Right kidney (tissue), 9 donors: ENCODE measurements around the gene ARID5B.
"Not testable (repeated sequence)": the region's sequence is repeated elsewhere in the genome, so short reads cannot be mapped to it uniquely, and the experiment has no call there.

Experiments
- DNase-seq: peaks from one replicate; pipeline ENCODE4 v3.0.0-alpha.2; 2016
- long read RNA-seq, 8 donors: transcript quantifications; one replicate each; lab custom pipeline, GENCODE V29; 2026

Gene ARID5B
- long read RNA-seq, donor 1, full-length matches to known transcripts = 3 of 35 reads
- long read RNA-seq, donor 1, partial matches to known transcripts = 32 of 35 reads
- long read RNA-seq, donor 1, other reads (novel, unspliced or antisense) = 0 of 35 reads
- long read RNA-seq, donor 2, full-length matches to known transcripts = 3 of 28 reads
- long read RNA-seq, donor 2, partial matches to known transcripts = 25 of 28 reads
- long read RNA-seq, donor 2, other reads (novel, unspliced or antisense) = 0 of 28 reads
- long read RNA-seq, donor 3, partial matches to known transcripts = 0 of 2 reads
- long read RNA-seq, donor 3, other reads (novel, unspliced or antisense) = 0 of 2 reads
- long read RNA-seq, donor 4, partial matches to known transcripts = 37 of 40 reads
- long read RNA-seq, donor 4, other reads (novel, unspliced or antisense) = 0 of 40 reads
- long read RNA-seq, donor 5, transcript ARID5B-202 (7 exons, 3,141 nt) = major isoform, 6 of 36 reads
- long read RNA-seq, donor 5, partial matches to known transcripts = 30 of 36 reads
- long read RNA-seq, donor 5, other reads (novel, unspliced or antisense) = 0 of 36 reads
- long read RNA-seq, donor 6, transcript ARID5B-202 (7 exons, 3,141 nt) = major isoform, 6 of 29 reads
- long read RNA-seq, donor 6, partial matches to known transcripts = 23 of 29 reads
- long read RNA-seq, donor 6, other reads (novel, unspliced or antisense) = 0 of 29 reads
- long read RNA-seq, donor 7, full-length matches to known transcripts = 2 of 36 reads
- long read RNA-seq, donor 7, partial matches to known transcripts = 34 of 36 reads
- long read RNA-seq, donor 7, other reads (novel, unspliced or antisense) = 0 of 36 reads
- long read RNA-seq, donor 8, full-length matches to known transcripts = 4 of 4 reads
- long read RNA-seq, donor 8, partial matches to known transcripts = 0 of 4 reads
- long read RNA-seq, donor 8, other reads (novel, unspliced or antisense) = 0 of 4 reads

GRCh38 chr10:61900829-61901792 lies at the start of gene ARID5B:
ARID5B (plus strand) TSS chr10:61901699; CDS start chr10:61901710, 11 bp downstream.
- peak; percentile 84 for DNase-seq

GRCh38 chr10:61852261-61852660 lies 49.2 kb upstream of the ARID5B start:
- DNase-seq = no peak

DNA sequence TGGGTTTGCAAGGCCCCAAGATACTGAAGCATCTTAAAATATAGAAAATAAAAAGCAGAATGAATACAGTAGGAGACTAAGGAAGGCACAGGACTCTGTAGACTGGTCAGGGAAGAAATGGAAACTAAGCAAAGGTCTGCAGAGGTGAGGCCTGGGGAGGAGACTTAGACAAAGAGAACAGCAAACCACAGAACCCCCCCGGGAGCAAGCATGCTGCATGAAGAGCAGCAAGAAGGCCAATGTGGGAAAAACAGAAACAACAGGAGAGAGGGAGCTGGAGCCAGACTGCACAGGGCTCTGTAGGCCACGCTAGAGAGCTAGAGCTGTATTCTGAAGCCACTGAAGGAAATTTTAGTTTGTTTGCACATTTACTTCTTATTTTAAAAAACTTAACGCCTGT lies 45.7 kb upstream of the ARID5B start:
- DNase-seq = no peak

GRCh38 chr10:61857746-61858145 lies 43.8 kb upstream of the ARID5B start:
- no peak for DNase-seq

GRCh38 chr10:61859786-61860185 lies 41.7 kb upstream of the ARID5B start:
- no peak for DNase-seq

DNA sequence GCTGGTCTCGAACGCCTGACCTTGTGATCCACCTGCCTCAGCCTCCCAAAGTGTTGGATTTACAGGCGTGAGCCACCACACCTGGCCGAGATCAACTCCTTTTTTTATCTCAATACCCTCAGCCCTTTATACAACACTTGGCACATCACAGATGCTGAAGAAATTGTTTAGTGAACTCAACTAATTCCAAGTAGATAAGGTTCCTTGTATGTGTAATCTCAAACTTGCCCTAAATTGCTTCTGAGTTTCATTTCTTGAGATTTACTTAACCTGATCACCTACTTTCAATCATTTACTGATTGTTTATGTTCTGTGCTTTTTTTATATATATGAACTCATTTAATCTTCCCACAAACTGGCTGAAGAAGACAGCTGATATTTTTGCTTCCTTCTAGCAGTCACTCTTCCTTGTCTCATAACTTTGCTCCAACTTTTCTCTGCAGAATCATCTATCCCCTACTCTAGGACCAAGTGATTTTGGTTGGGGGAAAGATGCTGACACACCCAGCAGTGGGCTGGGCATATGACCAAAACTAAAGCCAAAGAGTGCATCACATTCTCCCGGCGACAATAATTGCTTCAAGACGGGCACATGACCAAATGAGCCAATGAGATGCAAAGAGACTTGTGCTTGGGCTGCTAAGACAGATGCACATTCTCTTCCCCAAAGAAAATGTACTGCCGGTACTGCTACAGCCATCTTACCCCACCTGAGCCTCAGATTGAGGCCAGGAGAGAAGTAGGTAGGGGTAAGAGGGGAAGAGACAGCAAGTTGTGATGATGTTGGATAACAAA lies 40.3 kb upstream of the ARID5B start:
- DNase-seq = no peak

DNA sequence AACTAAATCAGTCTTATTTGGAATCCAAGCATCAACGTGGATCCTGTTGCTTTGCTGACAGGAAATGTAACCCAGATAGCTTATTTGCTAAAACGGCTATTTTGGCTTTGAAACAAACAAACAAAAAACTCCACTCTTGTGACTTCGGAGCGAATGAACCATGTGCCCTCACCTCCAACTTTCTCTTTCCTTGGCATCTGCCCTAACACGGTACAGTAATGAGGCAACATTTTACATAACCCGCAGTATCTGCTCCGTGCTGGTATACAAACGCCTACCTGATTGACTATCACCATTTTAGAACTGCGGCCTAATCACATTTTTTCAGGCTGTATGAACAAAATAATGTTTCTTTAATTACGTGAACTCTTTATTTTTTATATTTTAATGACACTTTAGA lies 37.5 kb upstream of the ARID5B start:
- no peak for DNase-seq

GRCh38 chr10:61866700-61867368 lies 34.7 kb upstream of the ARID5B start:
- no peak for DNase-seq

- DNase-seq = peak; percentile 48
Measured at GRCh38 chr10:61867374-61867773, 34.1 kb upstream of the ARID5B start.

DNA sequence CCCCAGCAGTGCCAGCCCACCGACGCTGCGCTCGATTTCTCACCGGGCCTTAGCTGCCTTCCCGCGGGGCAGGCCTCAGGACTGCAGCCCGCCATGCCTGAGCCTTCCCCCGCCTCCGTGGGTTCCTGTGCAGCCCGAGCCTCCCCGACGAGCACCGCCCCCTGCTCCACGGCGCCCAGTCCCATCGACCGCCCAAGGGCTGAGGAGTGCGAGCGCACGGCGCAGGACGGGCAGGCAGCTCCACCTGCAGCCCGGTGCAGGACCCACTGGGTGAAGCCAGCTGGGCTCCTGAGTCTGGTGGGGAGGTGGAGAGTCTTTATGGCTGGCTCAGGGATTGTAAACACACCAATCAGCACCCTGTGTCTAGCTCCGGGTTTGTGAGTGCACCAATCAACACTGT lies 33.7 kb upstream of the ARID5B start:
- DNase-seq = not testable (repeated sequence)

DNA sequence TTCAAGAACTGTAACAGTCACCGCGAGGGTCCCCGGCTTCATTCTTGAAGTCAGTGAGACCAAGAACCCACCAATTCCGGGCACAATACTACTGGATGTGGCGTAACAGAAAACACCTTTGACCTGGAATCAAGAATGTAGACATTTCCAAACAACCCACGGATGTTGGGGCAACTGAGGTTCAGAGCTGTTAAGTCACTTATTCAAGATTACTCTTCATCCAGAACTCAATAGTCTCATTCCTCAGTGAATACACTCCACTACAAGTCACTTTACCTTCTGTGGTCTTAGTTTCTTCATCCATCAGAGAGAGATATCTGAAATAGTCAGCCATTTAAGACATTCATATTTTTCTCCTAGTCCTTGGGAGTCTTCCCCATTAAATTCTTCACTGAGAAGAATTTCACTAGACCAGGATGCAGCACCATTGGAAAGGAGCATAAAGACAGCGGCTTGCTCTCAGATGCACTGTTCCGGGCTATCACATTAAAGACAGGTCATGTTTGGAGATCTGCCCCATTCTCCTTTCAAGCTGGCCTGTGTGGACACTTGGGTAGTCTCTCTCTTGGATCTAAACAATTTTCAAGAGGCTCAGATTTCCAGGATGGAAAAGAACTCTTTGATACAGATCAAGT lies 32.3 kb upstream of the ARID5B start:
- peak; percentile 39 for DNase-seq

- peak; percentile 35 for DNase-seq
Measured at GRCh38 chr10:61869774-61870525, 31.5 kb upstream of the ARID5B start.

DNA sequence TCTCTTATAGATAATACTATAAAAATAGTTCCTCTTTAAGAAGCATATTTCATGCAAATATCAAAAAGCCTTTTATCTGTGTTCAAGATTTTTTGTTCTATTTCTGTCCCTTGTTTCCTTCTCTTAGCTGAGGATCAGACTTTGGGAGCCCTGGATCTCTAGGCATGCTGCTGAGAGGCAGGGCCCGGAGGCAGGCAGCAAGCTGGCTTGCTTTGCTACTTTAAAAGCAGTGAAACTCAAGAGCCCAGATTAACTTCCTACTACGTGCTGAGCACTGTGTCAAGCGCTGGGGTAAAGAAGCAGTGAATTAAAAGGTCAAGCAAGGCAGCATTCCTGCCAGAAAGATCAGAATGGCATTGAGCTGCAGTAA lies 31.0 kb upstream of the ARID5B start:
- peak; percentile 12 for DNase-seq

DNA sequence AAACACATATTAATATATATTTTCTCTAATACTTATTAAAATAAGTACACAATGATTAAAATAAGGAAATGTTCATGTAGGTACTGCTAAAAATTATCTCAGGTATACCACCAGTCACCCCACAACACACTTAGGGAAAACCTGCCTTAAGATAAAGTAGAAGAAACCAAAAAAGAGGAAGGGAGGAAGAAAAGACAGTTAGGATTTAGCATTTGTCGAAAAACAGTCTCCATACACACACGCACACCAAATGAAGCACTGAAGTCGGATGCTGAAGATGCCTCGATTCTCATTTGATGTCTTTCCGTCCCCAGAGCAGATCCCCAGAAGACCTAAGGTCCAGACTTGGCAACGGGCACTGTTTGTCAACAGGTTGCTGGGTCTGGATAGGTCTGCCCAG lies 30.0 kb upstream of the ARID5B start:
- no peak for DNase-seq

GRCh38 chr10:61877887-61878739 lies 23.4 kb upstream of the ARID5B start:
- peak; percentile 16 for DNase-seq

DNA sequence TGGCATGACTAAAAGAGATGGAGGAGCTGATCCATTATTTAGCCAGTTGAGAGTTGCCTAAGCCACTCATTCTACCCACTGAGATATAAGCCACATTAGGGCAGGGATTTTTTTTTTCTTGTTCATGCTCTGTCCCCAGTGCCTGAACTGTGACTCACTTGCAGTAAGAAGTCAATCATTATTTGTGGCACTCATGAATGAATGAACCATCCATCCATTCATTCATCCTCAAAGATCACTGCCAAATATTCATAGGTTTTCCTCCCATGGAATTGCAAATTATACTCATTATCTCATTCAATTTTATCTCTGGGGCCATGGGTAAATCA lies 22.8 kb upstream of the ARID5B start:
- no peak for DNase-seq

- no peak for DNase-seq
Measured at GRCh38 chr10:61882621-61883370, 18.7 kb upstream of the ARID5B start.
